KBM-7 (cell line): Measurements from ENCODE around the gene ZSWIM7.
"Not testable (repeated sequence)": the region's sequence is repeated elsewhere in the genome, so short reads cannot be mapped to it uniquely, and the experiment has no call there.

Experiments
- DNase-seq: peaks from one replicate; pipeline ENCODE4 v3.0.0-alpha.2; 2015
- in situ Hi-C: fragments of 300-500 bp; cut with MboI; formaldehyde crosslinking; loops from 2 replicates; pipeline ENCODE4 v1.14.3; 2020; ENCODE audit warnings: low sequenced_read_pairs, low pct_unique_long_range_greater_than_20kb, mixed read lengths

ZSWIM7 gene

DNA sequence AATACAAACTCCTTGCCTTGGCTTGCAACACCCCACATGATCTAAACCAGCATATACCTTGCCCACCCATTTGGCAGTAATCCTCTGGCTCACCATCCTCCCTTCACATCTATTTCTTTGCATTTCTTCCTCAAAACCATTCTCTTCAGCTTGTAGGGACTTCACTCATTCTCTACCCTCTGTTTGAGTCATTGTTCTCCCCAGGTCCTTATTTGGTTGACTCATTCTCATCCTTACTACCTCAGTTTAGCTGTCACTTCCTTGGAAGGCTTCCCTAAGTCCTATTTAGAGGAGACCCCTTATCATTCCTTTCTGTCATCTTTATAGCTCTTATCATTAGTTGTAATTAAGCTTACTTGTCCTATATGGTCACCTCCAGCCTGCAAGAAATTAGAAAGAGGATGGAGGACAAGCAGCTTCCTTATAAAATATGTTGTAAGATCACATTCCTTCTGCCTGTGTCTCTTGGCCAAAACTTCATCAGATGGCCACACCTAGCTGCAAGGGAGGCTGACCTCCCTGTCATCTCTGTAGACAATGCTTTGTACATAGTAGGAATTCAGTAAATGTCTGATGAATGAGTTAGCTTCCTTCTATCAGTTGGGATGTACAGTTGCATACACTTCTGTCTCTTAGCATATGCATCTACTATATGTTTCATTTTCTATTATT lies 1.9 kb upstream of the ZSWIM7 start:
- no peak for DNase-seq
- in situ Hi-C loops, result no loop called here

DNA sequence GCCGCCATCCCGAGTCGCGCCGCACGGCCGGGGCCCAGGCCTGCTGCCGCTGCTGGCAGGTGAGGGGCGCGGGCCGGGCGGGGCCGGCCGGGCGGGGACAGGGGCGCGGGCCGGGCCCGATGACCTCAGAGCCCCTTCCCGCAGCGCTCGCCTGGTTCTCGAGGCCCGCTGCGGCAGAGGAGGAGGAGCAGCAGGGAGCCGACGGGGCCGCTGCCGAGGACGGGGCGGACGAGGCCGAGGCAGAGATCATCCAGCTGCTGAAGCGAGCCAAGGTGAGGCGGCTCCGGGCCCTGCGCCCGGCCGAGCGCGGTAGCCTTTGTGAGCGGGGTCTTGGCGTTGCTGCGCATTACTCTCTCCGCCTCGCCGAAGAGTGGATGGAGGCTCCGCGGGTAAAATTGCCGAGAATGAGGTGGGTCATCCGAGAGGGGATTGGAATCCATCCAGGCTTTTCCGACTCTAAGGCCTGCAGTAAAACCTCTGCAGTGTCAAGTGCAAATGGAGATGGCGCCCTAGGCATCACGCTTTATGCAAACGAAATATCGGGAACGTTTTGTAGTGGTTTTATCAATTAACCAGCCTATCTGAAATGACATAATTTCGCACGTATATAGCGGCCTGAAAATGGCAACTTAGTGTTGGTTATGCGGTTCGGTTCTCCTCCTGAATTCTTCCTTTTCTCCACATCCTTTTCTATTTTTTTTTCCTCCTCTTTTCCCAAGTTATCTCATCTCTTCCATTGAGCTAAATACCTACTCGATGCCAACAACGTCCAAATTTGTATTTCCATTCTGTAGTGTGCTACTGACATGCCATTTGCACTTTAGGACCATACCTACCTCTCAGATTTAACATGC lies 697 bp upstream of the ZSWIM7 start:
- peak; percentile 45 for DNase-seq
- in situ Hi-C loops, result no loop called here

DNA sequence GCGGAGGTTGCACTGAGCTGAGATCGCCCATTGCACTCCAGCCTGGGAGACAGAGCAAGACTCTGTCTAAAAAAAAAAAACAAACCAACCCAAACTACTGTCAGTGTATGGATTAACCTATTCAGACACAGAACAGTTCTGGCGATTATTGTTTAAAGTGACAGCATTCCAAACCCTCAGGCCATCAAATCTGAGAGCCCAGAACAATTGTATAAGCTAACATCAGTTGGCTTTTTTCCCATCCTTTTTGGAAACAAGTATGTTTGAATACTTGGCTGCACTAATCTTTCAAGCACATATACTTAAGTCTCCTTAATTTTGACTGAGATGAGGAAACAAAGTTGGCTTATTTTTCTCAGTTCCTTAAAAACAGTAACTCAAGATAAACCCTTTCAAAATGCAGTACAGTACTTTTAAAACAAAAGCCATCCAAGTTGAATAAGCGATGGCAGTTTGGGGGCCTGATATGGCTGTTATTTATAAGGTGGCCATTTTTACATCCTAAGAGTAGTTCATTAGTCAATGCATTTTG lies 1.4 kb downstream of the ZSWIM7 start:
- no peak for DNase-seq
- in situ Hi-C loops, result no loop called here

DNA sequence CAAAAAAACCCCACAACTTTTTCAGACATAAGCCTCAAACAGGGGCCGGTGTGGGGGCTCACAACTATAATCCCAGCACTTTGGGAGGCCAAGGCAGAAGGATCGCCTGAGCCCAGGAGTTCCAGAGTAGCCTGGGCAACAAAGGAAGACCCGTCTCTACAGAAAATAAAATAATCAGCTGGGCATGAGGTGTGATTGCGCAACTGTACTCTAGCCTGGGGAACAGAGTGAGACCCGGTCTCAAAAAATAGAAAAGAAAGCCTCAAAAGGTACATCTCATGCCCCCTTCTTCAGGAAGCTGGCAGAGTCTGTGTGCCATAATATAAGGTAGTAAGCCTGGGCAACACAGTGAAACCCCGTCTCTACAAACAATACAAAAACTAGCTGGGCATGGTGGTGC lies 3.2 kb downstream of the ZSWIM7 start:
- in situ Hi-C loops, result no loop called here
- no peak for DNase-seq

DNA sequence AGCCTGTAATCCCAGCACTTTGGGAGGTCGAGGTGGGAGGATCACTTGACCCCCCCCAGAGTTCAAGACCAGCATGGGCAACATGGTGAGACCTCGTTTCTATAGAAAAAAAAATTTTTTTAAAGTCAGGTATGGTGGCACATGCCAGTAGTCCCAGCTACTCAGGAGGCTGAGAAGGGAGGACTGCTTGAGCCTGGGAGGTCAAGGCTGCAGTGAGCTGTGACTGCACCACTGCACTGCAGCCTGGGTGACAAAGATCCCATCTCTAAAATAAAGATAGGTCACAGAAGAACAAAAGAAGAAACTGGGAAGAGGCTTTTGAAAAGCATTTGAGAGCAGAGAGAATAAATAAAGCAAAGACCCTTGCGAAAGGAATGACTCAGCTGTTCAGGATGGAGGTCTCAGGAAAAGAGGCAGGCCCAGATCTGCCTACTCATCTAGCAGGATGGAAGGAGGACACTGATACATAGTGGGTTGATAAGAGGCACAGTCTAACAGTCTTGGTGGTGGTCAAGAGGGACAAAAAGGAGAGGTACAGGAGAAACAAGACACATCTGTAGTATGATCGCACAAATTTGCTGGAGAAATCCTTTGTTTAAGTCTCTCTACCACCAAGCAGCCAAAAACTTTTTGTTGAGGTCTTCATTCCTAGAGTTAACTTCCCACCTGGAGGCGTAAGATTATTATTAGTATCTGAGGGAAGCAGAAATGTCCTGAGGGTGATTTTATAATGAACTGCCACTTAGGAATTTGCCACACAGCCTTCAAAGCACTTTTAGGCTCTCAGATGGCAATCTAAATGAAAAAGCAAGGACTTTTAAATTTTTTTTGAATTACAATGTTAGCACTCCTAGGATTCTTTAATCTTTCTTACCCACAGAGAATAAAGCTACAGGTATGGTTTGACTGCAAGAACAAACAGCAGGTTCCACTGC lies 17.6 kb downstream of the ZSWIM7 start:
- DNase-seq, result no peak
- in situ Hi-C loops, result no loop called here

DNA sequence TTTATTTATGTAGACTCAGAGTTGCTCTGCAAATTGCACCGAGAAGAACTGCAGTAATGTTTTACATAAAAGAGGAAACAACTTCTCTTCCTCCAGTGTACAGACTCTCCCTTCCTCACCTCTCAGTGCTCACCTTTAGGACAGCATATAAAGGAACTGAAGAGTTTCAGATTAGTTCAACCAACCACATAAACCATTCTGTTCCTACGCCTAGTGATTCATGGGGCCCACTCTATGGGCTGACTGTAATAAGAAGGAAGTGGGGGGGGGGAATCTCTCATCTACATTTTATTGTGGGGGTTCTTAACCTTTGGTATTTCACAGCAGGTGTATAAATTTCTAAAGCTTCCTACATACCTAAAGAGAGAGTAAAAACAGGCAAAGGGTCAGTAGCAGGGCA lies 18.3 kb downstream of the ZSWIM7 start:
- no peak for DNase-seq
- in situ Hi-C loops, result no loop called here

DNA sequence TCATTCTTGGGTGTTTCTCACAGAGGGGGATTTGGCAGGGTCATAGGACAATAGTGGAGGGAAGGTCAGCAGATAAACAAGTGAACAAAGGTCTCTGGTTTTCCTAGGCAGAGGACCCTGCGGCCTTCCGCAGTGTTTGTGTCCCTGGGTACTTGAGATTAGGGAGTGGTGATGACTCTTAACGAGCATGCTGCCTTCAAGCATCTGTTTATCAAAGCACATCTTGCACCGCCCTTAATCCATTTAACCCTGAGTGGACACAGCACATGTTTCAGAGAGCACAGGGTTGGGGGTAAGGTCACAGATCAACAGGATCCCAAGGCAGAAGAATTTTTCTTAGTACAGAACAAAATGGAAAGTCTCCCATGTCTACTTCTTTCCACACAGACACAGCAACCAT lies 20.5 kb downstream of the ZSWIM7 start:
- DNase-seq, in situ Hi-C loops: not testable (repeated sequence)

DNA sequence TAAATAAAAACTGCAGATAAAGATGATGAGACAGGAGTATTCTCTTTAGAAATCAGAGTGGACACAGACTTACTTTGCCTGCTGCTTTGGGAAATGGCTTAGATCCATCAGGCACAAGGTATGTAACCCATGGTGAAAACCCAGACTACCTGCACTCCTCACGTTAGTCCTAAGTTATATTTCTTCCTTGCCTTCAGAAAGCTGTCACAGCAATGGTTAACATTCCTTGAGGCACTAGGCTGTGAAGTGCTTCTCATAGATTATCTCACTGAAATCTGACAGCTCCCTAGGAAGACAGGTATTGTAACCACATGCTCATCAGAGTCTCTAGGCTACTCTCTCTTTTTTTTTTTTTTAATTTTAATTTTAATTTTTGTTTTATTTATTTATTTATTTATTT lies 20.9 kb downstream of the ZSWIM7 start:
- no peak for DNase-seq
- in situ Hi-C loops, result no loop called here

DNA sequence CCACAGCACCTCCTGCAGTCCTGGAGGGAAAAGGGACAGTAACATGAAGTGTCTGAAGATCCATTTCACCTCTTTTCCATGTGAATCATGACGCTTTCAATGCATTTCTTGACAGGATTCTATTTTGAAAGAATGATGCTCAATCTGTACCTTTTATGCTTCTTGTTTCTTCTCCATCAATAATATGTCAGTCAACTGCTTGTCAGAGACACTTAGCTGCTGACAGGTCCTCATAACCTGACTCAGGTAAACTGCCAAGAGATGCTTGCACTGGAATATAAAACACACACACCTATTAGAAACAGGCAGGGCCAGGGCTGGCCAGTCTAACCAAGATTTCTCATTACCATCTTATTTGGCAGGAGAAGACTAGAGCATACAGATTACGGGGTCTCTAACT lies 21.6 kb downstream of the ZSWIM7 start:
- in situ Hi-C loops, result no loop called here
- DNase-seq, result no peak

DNA sequence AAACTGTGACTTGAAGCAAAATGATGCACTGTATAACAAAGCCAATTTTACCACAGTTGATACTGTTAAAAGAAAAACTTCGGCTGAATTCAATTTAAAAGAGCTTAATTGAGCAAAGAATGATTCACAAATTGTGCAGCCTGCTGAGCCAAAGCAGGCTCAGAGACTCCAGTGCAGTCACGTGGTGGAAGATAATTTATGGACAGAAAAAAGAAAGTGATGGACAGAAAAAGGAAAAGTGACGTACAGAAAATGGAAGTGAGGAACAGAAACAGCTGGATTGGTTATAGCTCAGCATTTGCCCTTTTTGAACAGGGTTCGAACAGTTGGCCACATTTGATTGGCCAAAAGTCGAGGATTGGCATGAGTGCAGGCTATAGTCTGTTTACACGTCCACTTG lies 25.7 kb downstream of the ZSWIM7 start:
- DNase-seq, result no peak
- in situ Hi-C loops, result no loop called here

DNA sequence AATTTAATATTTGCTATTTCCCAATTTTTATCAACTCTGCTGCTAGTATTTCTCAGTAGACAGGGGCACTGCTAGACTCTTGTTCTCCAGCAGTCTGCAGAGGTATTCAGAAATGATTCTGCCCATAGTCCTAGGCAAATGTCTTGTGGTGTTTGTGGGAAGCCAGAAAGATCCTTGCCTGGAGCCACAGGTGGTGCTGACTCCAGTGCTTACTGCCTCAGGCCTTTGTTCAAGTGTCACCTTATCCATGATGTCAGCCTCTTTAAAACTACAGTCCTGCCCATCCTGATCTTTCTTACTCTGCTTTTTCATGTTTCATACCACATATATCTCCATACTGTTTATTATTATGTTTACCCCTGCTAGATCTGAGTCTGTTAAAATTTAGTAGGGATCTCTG lies 26.5 kb downstream of the ZSWIM7 start:
- in situ Hi-C loops, result no loop called here
- DNase-seq, result no peak

DNA sequence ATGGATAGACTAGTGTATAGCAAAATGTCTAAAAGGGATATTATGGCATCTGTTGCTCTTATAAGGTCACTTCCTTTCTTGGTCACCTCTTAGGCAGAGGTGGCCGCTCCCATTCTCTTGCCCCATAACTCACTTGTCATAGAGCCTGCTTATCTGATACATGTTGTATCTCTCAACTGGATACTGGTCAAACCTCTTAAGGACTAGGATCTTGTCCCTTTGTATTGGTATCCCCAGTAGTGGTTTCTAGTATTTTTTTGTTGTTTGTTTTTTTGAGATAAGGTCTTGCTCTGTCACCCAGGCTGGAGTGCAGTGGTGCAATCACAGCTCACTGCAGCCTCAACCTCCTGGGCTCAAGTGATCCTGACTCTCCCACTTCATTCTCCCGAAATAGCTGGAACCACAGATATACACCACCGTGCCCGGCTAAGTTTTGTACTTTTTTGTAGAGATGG lies 27.0 kb downstream of the ZSWIM7 start:
- no peak for DNase-seq
- in situ Hi-C loops, result no loop called here

DNA sequence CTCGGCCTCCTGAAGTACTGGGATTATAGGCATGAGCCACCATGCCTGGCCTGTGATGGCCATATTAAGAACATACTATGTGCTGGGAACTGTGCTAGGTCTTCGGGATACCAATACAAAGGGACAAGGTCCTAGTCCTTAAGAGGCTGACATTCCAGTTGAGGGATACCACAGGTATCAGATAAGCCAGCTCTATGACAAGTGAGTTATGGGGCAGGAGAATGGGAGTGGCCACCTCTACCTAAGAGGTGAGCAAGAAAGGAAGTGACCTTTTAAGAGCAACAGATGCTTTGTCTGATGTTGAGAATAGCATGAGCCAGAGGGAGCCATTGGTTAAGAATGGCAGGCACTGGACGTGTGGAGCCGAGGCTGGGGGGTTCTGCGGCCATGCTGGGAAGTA lies 27.6 kb downstream of the ZSWIM7 start:
- no peak for DNase-seq
- in situ Hi-C loops, result no loop called here

DNA sequence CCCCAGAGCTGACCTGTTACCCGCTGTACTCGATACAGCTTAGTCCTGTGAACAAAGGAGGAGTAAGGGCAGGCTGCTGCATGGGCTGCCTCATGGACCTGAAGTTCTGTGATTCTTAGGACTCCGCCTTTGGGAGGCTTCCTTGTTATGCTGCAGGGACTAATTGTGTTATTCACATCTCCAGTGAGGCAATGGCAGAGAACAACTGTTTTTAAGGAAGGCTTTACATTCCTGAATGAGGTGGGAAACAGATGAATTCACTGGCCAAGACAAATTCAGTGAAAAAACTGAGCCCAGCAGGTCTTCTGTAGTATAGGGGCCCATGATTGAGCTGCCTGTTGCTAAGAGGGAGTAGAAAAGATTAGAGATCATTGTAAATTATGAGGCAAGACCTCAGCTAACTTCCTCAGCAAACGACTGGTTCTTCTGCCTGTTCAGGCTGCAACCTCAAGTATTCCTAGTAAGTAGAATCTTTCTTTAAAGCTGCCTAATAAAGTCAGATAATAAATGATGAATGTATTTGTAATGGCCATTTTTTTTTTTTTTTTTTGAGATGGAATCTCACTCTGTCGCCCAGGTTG lies 28.3 kb downstream of the ZSWIM7 start:
- DNase-seq, result no peak
- in situ Hi-C loops, result no loop called here

DNA sequence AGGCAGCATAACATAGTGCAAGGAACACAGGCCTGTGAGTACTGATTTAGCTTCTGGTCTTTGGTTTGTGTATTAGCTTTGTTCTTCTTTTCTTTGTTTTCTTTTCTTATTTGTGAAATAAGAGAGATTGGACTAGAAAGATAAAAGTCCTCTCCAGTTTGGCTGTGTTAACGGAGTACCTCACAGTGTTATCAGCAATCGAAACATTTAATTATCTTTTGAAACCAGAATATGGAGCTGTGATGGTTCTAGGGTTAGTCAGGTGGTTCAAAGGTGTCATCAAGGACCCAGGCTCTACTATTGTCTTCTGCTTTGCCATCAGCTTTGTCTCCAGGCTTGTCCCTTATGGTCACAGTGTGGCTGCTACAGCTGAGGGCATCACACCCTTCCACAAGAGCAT lies 29.0 kb downstream of the ZSWIM7 start:
- in situ Hi-C loops, result no loop called here
- no peak for DNase-seq

DNA sequence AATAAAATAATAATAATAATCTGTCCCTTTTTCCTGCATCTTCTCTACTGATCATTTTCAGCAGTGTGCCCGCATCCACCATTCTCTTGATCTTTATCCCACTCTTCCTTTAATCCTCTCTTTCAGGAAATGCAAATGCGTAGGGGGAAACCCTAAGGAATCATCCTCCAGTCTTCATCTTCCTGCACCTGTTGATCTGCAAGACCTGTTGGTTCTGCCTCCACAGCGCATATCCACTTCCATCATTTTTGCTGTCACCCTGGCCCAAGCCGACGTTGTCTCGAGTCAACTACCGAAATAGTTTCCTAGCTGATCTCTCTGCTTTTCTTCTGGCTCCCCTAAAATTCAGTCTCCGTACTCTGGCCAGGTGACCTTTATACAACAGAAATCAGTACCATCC lies 30.0 kb downstream of the ZSWIM7 start:
- in situ Hi-C loops, result no loop called here
- no peak for DNase-seq

DNA sequence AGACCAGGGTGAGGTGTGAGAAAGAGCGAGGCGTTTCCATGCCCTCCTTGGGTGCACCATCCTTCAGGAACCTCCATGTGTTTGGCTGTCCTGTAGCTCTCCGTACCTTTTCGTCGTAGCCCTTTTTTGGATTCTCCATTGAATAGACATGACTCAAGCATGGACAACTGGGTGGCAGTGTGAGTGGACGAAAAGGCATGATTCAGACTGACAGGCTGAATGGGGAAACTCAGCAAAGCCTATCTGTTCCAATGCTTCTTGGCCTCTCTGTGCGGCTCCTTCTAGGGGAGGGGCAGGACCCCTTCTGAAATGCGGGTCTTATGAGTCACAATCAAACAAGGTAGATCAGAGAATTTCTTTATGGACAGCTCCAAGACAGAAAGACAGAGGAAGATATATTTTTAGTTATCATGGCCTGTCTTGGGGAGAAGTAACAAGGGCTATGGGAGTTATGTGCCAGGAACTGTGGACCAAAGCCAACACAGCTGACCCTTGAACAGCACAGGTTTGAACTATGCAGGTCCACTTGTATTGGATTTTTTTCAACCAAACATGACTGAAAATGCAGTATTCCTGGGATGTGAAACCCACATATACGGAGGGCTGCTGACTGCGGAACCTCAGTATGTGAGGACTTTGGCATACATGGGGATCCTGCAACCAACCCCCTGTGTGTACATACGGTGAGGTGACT lies 31.7 kb downstream of the ZSWIM7 start:
- DNase-seq, result no peak
- in situ Hi-C loops, result no loop called here

DNA sequence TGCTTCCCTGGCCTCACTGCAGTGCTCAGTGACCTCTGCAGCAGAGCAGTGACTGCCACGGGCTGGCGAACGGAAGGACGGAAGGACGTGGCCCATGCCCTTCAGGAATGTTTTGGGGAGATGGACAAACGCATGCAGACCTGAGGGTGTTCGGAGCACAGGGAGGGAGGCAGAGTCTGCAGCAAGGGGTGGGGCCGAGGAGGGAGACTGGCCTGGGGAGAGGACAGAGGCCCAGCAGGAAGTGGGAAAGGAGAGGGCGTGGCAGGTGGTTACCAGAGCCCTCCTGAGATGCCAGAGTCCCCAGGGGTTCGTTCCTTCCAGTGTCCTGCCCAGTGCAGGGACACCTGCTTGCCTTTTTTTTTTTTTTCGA lies 32.6 kb downstream of the ZSWIM7 start:
- in situ Hi-C loops, result no loop called here
- DNase-seq, result peak; percentile 38
